Transverse colon (tissue), 1 donor: Measurements from ENCODE around the gene GPN2.

Experiments used
- EP300 ChIP-seq: sonication (generic); formaldehyde crosslinking; IDR thresholded peaks from one replicate; pipeline ENCODE4 v1.6.1; 2017; ENCODE audit warnings: antibody characterized with exemption, low read depth
- POLR2A ChIP-seq: fragments of 450-650 bp; IDR thresholded peaks from one replicate; pipeline ENCODE4 v1.6.1; 2016; ENCODE audit warnings: antibody characterized with exemption, mild to moderate bottlenecking, moderate library complexity

DNA sequence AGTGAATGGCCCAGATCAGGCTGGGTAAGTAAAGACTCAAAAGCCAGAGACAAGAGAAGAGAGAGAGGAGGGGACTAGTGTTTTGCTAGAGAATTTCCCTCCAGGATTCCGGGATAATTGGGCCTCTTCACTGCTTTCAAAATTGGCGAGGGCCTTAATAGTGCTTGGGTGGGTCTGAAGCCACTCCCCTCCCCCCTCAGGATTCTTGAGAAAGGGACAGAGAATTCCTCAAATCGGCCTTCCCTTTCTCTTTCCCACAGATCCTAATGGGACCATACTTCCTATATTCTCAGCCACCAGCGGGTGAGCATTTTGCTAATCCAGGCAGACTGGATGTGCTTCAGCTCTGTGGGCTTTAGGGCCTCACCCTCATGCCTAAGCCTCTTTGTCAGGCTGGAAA, 15.2 kb downstream of the GPN2 start:
- TF ChIP-seq EP300 (no peak), POLR2A (no peak)
